GM12873 (cell line): Measurements from ENCODE around the gene TRDN.

Source experiments
- TF ChIP-seq, protein P1 (sequence below): IDR thresholded peaks from 2 replicates; pipeline ENCODE4 v1.5.1; 2012; ENCODE audit warnings: low read depth, mild to moderate bottlenecking, moderate library complexity, low read length, control low read depth; ENCODE audit not compliant: insufficient read depth; ENCODE audit errors: missing control alignments

The TRDN gene

DNA sequence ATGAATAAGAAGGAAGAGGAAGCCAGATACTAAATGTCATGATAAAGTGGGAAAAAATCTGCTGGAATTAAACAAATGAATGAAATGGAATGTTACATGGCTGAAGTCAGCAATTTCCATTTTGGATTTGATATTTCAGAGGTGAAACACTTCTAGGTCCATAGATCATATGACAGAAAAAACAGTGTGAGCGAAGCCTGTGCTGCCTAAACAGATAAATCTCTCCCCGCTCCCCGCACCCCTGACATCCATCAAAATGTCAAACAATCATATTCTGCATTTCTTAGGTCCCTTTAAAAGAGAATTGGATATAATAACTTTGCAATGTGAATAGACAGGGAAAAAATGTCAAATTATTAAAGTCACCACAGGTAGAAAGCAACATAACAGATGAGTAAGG, 26.0 kb upstream of the TRDN start:
- TF ChIP-seq, protein P1, sequence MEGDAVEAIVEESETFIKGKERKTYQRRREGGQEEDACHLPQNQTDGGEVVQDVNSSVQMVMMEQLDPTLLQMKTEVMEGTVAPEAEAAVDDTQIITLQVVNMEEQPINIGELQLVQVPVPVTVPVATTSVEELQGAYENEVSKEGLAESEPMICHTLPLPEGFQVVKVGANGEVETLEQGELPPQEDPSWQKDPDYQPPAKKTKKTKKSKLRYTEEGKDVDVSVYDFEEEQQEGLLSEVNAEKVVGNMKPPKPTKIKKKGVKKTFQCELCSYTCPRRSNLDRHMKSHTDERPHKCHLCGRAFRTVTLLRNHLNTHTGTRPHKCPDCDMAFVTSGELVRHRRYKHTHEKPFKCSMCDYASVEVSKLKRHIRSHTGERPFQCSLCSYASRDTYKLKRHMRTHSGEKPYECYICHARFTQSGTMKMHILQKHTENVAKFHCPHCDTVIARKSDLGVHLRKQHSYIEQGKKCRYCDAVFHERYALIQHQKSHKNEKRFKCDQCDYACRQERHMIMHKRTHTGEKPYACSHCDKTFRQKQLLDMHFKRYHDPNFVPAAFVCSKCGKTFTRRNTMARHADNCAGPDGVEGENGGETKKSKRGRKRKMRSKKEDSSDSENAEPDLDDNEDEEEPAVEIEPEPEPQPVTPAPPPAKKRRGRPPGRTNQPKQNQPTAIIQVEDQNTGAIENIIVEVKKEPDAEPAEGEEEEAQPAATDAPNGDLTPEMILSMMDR, result no peak

DNA sequence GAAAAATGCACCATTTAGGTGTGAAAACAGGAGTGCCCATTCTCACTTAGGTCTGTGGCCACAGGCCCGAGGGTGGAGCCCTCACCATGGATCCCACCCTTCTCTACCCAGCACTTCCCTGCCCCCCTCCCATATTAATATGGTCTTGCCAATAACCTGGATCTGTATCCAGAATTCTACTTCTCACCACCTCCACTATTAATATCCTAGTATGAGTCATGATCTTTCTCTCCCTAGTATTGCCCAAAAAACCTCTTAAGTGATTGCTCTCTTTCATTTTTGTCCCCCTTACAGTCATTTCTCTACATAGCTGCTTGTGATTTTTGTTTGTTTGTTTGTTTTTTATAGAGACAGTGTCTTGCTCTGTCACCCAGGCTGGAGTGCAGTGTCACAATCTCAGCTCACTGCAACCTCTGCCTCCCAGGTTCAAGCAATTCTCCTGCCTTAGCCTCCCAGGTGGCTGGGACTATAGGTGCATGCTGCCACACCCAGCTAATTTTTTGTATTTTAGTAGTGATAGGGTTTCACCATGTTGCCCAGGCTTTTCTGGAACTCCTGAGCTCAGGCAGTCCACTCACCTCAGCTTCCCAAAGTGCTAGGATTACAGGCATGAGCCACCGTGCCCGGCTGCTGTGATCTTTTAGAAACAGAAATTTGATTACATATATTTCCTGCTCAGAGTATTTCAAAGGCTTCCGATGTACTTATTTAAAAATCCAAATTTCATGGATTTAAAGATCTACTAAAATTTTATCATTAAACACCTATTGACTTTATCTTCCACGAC, 24.5 kb upstream of the TRDN start:
- TF ChIP-seq, protein P1, result no peak

DNA sequence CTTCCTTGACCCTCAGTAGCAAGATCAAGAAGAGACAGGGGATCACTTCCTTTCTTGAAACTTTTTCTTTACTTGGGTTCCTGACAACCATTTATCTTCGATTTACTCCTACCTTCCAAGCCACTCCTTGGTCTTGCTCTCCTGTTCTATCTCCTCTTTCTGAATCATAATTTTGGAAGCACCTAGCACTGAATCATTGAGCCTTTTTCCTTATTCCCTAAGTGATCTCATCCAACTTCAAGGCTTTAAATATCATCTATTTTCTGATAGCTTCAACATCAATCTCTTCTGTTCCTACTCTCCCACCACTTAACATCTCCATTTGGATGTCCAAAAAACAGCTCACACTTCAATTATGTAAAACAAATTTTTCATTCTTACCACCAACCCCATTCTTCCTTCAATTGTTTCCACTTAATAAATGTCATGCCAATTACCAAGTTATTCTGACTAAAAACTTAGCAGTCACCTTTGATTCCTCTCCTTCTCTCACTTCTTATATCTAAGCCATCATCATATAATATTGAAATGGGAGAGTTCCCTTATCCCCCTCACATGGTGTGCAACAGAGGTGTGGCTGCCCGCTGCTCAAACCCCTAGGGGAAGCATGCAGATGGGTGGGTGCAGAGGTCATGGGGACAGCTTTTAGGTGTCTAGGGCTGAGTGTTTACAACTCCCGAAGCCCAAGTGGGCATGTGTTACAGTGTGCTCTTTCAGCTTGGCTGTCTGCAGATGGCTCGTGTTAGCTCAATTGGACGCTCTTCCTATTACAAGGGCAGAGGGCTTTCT, 23.4 kb upstream of the TRDN start:
- TF ChIP-seq, protein P1, result no peak

DNA sequence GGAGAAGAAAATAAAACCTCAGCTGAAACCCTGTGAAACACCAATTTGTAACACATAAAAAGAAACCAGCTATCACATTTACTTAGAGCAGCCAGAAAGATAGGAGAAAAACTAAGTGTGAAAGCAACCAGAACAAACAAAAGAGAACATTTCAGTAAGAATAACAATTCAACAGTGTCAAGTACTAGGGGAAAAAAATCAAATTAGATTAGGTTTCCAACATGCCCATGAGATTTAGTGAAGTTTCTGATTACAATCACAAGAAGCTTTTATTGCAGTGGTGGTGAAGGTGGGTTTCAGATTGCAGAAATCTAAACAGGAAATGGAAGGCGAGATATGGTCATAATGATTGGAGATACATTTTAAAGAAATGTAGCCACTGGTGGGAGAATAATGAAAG, 22.1 kb upstream of the TRDN start:
- TF ChIP-seq, protein P1, result no peak

DNA sequence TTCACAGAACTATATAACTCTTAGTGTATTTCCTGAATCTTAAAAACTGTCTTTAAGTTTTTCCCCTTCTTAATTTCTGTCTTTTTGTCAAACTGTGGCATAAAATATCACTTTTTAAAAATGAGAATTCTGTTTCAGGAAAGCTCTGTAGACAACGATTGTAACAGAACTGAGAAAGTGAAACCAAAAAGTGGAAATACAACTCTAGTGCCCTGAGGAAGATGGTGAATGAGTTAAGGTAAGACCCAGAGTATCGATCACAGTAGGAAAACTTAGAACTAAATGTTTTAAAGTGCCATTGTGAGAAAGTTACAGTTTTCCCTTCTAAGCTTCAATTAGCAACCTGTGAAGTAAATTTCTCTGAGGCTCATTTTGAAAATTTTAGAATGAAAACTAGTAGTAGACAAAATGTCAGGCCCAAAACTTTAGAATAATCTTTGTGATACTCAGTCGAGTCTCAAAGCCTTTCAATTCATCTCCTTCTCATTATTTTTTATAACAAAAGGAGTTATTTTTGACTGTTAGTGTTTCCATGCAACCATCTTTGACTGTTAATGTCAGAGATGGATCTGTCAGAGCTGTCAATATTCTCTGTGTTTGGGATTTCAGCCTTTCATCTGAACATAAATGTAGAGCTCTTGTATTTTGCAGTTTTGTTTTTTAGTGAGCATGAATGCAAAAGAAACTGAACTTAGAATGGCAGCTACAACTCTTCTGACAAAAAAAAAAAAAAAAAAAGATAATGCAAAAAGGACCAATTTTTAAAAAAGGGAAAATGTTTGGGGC, 19.0 kb upstream of the TRDN start:
- TF ChIP-seq, protein P1, result no peak

DNA sequence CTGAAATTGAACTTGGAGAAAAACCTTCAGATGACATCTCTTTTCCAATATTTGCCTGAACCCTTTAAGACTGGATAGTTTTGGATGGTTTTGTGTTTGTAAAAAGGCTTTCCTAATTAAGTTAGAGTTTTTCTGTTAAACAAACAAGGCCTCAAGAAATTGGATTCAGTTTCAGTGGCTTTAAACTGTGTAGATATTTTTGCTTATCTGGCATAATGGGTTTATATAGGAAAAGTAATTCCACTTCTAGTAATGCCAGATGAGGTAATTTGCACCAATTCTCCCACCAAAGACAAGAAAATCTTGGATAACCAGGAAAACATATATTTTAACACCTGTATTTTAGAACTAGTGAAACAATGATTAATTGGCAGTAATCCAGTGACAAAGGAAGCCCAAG, 12.0 kb upstream of the TRDN start:
- TF ChIP-seq, protein P1, result no peak

DNA sequence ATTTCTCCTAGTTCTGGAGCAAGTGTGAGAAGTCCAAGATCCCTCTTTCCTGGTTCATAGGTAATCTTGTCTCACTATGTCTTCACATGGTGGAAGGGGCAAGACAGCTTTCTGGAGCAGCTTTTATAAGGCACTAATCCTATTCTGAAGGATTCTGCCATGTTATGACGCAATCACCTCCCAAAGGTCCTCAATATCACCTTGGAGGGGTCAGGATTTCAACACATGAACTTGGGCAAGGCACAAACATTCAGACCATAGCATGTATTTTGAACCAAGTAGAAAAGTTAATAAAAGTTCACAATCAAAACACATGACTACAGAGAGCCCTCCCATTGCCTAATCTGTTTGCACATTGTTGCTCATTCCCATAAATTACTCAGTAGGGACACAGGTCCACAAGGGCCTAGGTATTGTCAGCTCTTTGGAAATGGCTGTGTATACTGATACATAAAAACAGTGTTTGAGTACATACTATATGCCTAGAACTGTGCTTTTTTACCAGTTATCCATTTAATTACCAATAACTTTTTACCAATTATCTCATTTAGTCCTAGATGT, 11.3 kb upstream of the TRDN start:
- TF ChIP-seq, protein P1, result no peak
